PC-9 (cell line): Measurements from ENCODE around the gene ZBTB7C.

Experiments used
- CTCF ChIP-seq: fragments of 200-600 bp; sonication (generic); conservative IDR thresholded peaks from 2 replicates; pipeline ENCODE4 v1.6.1; 2017; ENCODE audit warnings: mixed run types, antibody characterized with exemption, mild to moderate bottlenecking, moderate library complexity
- EZH2 ChIP-seq: fragments of 200-600 bp; sonication (generic); IDR thresholded peaks from 2 replicates; pipeline ENCODE4 v1.8.0; 2017; ENCODE audit warnings: antibody characterized with exemption, low read depth

- TF ChIP-seq CTCF (no peak), EZH2 (no peak)
Measured at GRCh38 chr18:48104705-48105104, 304.5 kb downstream of the ZBTB7C start.
